ENCODE results near the gene DGKB. TPM values are rescaled to one million over a fixed set of nuclear protein-coding genes. Genes with fewer than 3 reads are reported as not detected.

DGKB gene
- total RNA-seq, 1 donor from 2014 or later, result 3.4 TPM

DNA sequence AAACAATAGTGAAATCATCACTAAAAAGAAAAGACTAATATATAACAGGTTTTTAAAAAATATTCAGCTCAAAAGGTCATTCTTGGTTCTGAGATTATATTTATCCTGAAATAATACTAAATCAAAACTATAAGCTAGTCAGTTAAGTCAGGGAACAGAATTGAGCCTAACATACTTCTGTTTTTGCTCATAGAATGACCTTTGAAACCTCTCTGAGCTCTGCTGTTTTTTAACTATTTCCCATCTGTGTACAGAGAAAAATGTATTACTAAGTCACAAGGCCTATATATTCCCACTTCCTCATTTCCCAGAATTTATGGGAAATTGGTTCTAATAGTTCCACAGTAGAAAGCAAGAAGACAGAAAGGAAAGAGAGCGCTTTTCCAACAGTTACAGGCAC lies 566.3 kb downstream of the DGKB start:
- Mint-ChIP-seq H3K27ac (no peak overlapping the region), H3K36me3 (no peaks in the 10 kb centered on the region), H3K27me3 (no peaks in the 10 kb centered on the region), H3K9me3 (no peaks in the 10 kb centered on the region), H3K4me3 (no peak overlapping the region), H3K4me1 (ENCODE audit: unreplicated experiment) (peaks cover 14% of the 10 kb centered on the region)
- no peak for DNase-seq (ENCODE audit: extremely low spot score, unreplicated experiment)
- TF ChIP-seq, protein P1, sequence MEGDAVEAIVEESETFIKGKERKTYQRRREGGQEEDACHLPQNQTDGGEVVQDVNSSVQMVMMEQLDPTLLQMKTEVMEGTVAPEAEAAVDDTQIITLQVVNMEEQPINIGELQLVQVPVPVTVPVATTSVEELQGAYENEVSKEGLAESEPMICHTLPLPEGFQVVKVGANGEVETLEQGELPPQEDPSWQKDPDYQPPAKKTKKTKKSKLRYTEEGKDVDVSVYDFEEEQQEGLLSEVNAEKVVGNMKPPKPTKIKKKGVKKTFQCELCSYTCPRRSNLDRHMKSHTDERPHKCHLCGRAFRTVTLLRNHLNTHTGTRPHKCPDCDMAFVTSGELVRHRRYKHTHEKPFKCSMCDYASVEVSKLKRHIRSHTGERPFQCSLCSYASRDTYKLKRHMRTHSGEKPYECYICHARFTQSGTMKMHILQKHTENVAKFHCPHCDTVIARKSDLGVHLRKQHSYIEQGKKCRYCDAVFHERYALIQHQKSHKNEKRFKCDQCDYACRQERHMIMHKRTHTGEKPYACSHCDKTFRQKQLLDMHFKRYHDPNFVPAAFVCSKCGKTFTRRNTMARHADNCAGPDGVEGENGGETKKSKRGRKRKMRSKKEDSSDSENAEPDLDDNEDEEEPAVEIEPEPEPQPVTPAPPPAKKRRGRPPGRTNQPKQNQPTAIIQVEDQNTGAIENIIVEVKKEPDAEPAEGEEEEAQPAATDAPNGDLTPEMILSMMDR (conservative IDR thresholded peaks at IDR 0.05), result no peak

DNA sequence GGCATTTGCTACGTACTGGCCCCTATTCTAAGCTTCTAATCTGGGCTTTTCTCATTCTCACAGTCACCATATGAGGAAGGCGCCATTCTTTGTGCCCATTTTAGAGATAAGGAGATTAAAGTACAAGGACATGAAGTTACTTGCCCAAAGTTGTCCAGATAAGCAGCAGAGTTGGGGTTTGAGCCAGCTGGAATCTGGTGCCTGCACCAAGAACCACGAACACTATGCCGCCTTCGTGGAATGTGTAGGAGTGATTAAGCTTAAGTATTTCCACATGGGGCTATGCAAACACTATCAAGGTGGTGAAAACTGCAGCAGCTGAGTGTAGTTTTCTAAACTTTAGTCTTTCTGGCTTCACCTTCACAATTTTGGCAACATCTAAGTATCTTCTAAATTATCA lies 570.4 kb downstream of the DGKB start:
- DNase-seq (ENCODE audit: extremely low spot score, unreplicated experiment), result no peak

DNA sequence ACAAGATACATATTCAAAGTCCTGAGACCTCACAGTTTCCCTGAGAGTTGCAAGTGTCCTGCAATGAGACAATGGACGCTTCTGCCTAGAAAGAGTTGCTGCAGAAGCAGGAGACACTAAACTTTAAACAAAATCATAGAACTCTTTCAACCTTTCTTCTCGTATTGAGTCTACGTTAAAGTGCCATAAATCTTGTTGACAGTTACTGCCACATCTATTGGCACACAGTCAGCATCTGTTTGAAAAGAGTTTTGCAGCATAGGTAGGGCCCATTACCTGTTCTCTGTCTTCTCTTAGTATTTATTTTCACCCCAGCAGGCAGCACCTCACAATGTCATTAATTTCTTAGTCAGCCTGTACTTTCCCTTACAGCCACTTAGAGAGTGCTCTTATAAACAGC lies 577.8 kb downstream of the DGKB start:
- Mint-ChIP-seq H3K27ac (no peak overlapping the region), H3K4me1 (ENCODE audit: unreplicated experiment) (no peaks in the 10 kb centered on the region), H3K4me3 (no peak overlapping the region), H3K9me3 (peaks cover 4% of the 10 kb centered on the region), H3K36me3 (no peaks in the 10 kb centered on the region), H3K27me3 (no peaks in the 10 kb centered on the region)
- TF ChIP-seq, protein P1 (conservative IDR thresholded peaks at IDR 0.05), result no peak
- no peak for DNase-seq (ENCODE audit: extremely low spot score, unreplicated experiment)

More for the DNA sequence above, 570.4 kb downstream of the DGKB start:
- Mint-ChIP-seq H3K4me1 (ENCODE audit: unreplicated experiment) (peaks cover 3% of the 10 kb centered on the region), H3K36me3 (no peaks in the 10 kb centered on the region), H3K9me3 (no peaks in the 10 kb centered on the region), H3K27ac (no peak overlapping the region), H3K27me3 (no peaks in the 10 kb centered on the region), H3K4me3 (no peak overlapping the region)
- TF ChIP-seq, protein P1 (conservative IDR thresholded peaks at IDR 0.05), result no peak

DNA sequence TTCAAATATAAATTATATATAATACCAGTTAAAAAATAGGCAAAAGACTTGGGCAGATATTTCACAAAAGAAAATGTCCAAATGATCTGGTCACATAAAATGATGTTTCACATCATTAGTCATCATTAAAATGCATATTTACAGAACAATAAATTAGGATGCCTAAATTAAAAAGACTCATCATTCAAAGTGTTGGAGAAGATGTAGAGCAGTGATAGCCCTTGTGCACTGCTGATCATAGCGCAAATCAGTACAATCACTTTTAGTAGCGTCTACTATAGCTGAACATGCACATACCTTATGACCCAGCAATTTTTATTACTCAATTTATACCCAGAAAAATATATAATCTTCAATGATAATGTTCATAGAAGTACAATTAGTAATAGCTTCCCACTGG lies 579.8 kb downstream of the DGKB start:
- no peak for DNase-seq (ENCODE audit: extremely low spot score, unreplicated experiment)
- Mint-ChIP-seq H3K4me1 (ENCODE audit: unreplicated experiment) (no peaks in the 10 kb centered on the region), H3K9me3 (peaks cover 4% of the 10 kb centered on the region), H3K36me3 (no peaks in the 10 kb centered on the region), H3K27ac (no peak overlapping the region), H3K4me3 (no peak overlapping the region), H3K27me3 (no peaks in the 10 kb centered on the region)
- TF ChIP-seq, protein P1 (conservative IDR thresholded peaks at IDR 0.05), result no peak

DNA sequence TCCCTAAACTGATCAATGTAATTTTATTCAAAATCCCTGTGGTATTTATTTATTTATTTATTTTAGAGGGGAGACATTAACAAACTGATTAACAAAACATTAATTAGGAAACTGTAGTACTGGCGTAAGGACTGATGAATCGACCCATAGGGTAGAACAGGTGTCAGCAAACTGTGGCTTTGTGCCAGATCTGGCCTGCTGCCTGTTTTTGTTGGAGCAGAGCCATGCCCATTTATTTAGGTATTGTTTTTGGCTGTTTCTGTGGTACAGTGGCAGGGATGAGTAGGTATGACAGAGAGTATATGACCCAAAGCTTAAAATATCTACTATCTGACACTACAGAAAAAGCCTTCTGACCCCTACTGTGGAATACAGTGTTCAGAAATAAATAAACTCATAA lies 580.6 kb downstream of the DGKB start:
- H3K9me3 Mint-ChIP-seq, result peaks cover 4% of the 10 kb centered on the region
- no peaks in the 10 kb centered on the region for H3K4me1 Mint-ChIP-seq (ENCODE audit: unreplicated experiment)
- no peak overlapping the region for H3K27ac Mint-ChIP-seq
- DNase-seq (ENCODE audit: extremely low spot score, unreplicated experiment), result no peak
- H3K36me3 Mint-ChIP-seq, result no peaks in the 10 kb centered on the region
- TF ChIP-seq, protein P1 (conservative IDR thresholded peaks at IDR 0.05), result no peak
- no peaks in the 10 kb centered on the region for H3K27me3 Mint-ChIP-seq
- H3K4me3 Mint-ChIP-seq, result no peak overlapping the region

DNA sequence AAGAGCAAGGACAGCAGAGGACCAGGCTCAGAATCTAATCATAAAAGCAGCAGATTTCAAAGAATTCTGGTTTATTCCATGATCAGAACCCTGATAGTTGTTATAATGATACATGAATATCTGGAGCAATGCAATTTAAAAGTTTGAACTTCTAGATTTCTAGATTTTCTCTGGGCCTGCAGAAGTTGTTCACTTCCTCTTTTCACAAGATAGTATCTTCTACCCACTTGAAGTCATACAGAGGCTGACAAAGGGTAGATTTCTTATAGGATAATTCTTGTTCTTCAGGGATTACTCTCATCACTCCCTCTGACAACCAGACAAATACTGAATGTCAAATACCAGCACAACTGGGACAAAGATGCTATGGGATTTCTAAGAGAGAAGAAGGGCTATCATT lies 593.1 kb downstream of the DGKB start:
- no peaks in the 10 kb centered on the region for H3K9me3 Mint-ChIP-seq
- DNase-seq (ENCODE audit: extremely low spot score, unreplicated experiment), result no peak
- TF ChIP-seq, protein P1 (conservative IDR thresholded peaks at IDR 0.05), result no peak
- no peak overlapping the region for H3K4me3 Mint-ChIP-seq
- no peak overlapping the region for H3K27ac Mint-ChIP-seq
- no peaks in the 10 kb centered on the region for H3K27me3 Mint-ChIP-seq
- H3K36me3 Mint-ChIP-seq, result no peaks in the 10 kb centered on the region
- H3K4me1 Mint-ChIP-seq (ENCODE audit: unreplicated experiment), result no peaks in the 10 kb centered on the region

All from type B pancreatic cell (in vitro differentiated cells).